Osteocyte (in vitro differentiated cells): ENCODE results near the gene PAX7. TPM values are rescaled to one million over a fixed set of nuclear protein-coding genes. Genes with fewer than 3 reads are reported as not detected.

Source experiments
- DNase-seq: peaks from one replicate; pipeline ENCODE4 v3.0.0; 2021; ENCODE audit warnings: mixed read lengths; ENCODE audit not compliant: unreplicated experiment; ENCODE audit errors: extremely low spot score
- H3K27ac Mint-ChIP-seq: one replicate; pipeline ENCODE4 v1.8.0; 2021; ENCODE audit warnings: mild to moderate bottlenecking, mixed read lengths; ENCODE audit not compliant: unreplicated experiment
- H3K27me3 Mint-ChIP-seq: one replicate; pipeline ENCODE4 v1.8.0; 2021; ENCODE audit warnings: mixed read lengths; ENCODE audit not compliant: unreplicated experiment
- H3K36me3 Mint-ChIP-seq: one replicate; pipeline ENCODE4 v1.8.0; 2021; ENCODE audit warnings: mixed read lengths; ENCODE audit not compliant: unreplicated experiment
- H3K4me1 Mint-ChIP-seq: one replicate; pipeline ENCODE4 v1.8.0; 2021; ENCODE audit warnings: mixed read lengths; ENCODE audit not compliant: unreplicated experiment
- H3K4me3 Mint-ChIP-seq: one replicate; pipeline ENCODE4 v1.8.0; 2021; ENCODE audit warnings: mild to moderate bottlenecking, moderate library complexity, mixed read lengths; ENCODE audit not compliant: unreplicated experiment
- H3K9me3 Mint-ChIP-seq: one replicate; pipeline ENCODE4 v1.8.0; 2021; ENCODE audit warnings: mixed read lengths; ENCODE audit not compliant: unreplicated experiment
- total RNA-seq: library from RNA; stranded (reverse); gene quantifications from 2 replicates; pipeline ENCODE4 v1.2.1, GENCODE V29; 2021
- TF ChIP-seq, protein P1 (sequence below): fragments of 200-600 bp; sonication (generic); IDR thresholded peaks from 2 replicates; pipeline ENCODE4 v1.5.0; 2021; ENCODE audit warnings: antibody characterized with exemption, mild to moderate bottlenecking, moderate library complexity

Gene PAX7
- total RNA-seq, 1 donor from 2014 or later, result not detected

DNA sequence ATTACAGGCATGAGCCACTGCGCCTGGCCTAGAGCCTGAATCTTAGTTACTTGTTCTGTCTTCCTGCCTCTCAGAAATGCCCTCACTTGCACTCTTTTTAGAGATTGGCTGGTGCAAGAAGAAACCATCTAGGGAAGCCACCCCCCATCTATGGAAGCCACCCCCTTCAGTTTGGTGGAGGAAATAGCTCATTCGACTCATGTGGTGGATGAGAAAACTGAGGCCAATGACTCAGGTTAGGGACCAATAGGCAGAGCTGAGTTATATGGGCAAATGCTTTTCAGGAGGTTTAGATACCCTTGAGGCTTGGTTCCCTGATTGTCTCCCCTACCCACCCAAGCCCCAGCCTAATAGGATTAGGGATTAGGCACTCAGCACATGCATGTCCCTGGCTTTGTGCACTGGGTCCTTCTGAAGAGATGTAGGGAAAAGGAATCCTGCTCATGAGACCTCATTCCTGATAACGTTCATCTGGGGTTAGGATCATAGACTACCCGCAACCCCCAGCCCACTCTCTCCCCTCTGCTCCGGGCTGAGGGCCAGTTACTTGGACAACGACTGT lies 77.1 kb downstream of the PAX7 start:
- Mint-ChIP-seq H3K27me3 (no peaks in the 10 kb centered on the region), H3K27ac (no peak overlapping the region), H3K36me3 (no peaks in the 10 kb centered on the region), H3K4me3 (no peak overlapping the region), H3K4me1 (no peaks in the 10 kb centered on the region), H3K9me3 (no peaks in the 10 kb centered on the region)
- DNase-seq, result no peak
- TF ChIP-seq, protein P1, sequence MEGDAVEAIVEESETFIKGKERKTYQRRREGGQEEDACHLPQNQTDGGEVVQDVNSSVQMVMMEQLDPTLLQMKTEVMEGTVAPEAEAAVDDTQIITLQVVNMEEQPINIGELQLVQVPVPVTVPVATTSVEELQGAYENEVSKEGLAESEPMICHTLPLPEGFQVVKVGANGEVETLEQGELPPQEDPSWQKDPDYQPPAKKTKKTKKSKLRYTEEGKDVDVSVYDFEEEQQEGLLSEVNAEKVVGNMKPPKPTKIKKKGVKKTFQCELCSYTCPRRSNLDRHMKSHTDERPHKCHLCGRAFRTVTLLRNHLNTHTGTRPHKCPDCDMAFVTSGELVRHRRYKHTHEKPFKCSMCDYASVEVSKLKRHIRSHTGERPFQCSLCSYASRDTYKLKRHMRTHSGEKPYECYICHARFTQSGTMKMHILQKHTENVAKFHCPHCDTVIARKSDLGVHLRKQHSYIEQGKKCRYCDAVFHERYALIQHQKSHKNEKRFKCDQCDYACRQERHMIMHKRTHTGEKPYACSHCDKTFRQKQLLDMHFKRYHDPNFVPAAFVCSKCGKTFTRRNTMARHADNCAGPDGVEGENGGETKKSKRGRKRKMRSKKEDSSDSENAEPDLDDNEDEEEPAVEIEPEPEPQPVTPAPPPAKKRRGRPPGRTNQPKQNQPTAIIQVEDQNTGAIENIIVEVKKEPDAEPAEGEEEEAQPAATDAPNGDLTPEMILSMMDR, result no peak

DNA sequence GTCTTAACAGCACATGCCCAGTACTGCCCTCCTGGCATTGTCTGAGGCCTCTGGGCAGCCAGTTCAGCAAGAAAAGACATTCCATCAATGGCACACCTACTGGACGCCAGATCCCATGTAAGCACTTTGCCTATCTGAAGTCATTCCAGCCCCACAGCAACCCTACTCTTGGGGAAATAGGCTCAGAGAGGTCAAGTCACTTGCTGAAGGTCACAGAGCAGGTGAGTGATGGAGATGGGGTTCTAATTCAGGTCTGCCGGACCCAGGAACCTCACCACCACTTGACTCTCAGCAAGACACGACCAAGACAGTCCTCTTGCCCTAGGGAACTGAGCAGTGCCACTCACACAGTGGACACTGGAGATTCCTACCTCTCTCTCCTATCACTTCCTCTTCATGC lies 79.4 kb downstream of the PAX7 start:
- Mint-ChIP-seq H3K4me1 (no peaks in the 10 kb centered on the region), H3K36me3 (no peaks in the 10 kb centered on the region), H3K27me3 (no peaks in the 10 kb centered on the region), H3K4me3 (no peak overlapping the region), H3K9me3 (no peaks in the 10 kb centered on the region), H3K27ac (no peak overlapping the region)
- DNase-seq, result no peak
- TF ChIP-seq, protein P1, result no peak

DNA sequence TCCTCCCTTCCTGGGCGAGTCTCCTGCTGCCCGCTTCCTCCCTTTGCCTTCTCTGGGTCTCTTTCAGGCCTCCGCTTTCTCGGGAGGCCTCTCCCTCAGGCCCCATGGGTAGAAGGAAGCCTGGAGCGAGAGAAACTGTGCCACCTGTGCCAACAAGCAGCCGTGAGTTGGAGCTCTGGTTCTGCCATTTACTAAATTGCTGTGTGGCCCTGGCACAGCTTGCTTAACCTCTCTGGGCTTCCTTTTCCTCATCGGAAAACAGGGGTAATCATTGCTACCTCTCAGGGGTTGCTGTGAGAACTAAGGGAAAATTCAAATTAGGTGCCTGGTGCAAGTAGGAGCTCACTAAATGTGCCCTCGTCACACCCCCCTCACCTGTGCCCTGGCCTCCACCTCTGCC lies 80.4 kb downstream of the PAX7 start:
- Mint-ChIP-seq H3K27me3 (no peaks in the 10 kb centered on the region), H3K4me3 (no peak overlapping the region), H3K4me1 (no peaks in the 10 kb centered on the region), H3K9me3 (no peaks in the 10 kb centered on the region), H3K27ac (no peak overlapping the region), H3K36me3 (no peaks in the 10 kb centered on the region)
- DNase-seq, result no peak
- TF ChIP-seq, protein P1, result no peak

DNA sequence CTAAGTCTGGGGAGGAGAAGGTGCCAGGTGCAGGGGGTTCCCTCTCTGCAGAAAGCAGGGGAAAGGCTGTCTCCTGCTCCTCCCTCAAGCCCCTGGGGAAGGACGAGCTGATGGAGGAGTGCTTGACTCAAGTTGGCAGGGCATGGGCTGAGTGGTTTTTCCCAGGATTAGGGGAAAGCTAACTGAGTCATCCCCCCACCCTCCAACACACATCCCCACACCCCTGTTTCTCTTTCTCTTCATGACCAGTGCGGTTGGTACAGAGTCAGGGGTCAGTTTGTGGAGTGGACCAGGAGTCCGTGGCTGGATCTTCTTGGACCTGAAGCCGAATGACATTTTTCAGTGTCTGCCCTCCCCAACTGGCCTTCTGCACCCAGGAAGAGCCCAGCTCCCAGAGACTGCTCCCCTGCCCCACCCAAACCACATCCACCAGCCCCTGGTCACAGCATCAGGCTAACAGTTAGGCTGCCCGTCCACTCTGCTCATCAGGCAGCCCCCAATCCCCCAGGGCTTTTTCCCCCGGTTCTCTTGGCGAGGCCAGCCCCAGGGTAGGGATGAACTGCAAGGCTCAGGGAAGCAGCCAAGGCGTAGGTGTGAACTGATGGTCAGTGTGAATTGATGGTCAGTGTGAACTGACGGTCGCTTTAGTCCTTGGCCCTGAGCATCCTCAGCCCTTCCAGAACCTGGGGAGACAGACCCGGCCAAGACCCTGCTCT lies 81.0 kb downstream of the PAX7 start:
- Mint-ChIP-seq H3K27me3 (peaks cover 4% of the 10 kb centered on the region), H3K4me3 (no peak overlapping the region), H3K4me1 (no peaks in the 10 kb centered on the region), H3K36me3 (no peaks in the 10 kb centered on the region), H3K27ac (no peak overlapping the region), H3K9me3 (no peaks in the 10 kb centered on the region)
- DNase-seq, result no peak
- TF ChIP-seq, protein P1, result no peak

DNA sequence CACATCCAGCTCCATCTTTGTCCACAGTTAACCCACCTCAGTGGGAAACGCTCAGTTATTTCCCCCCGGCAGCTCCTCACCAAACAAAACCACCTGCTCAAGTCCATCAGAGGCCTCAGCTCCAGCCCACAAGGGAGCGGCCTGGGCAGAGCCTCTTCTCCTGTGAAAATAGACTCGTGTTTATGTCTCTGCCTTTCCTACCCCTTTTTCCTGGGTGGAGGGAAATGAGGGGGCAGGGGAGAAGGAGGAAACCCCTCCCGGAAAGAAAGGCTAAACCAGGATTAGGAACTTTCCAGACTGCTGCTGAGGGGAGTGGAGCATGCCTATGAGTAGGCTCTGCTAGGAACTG lies 81.6 kb downstream of the PAX7 start:
- TF ChIP-seq, protein P1, result no peak
- Mint-ChIP-seq H3K4me3 (no peak overlapping the region), H3K36me3 (no peaks in the 10 kb centered on the region), H3K4me1 (no peaks in the 10 kb centered on the region), H3K9me3 (no peaks in the 10 kb centered on the region), H3K27me3 (peaks cover 4% of the 10 kb centered on the region), H3K27ac (no peak overlapping the region)
- DNase-seq, result no peak
